GM12891 (cell line): ENCODE data around the gene SENP5.
"Not testable (repeated sequence)": the region's sequence is repeated elsewhere in the genome, so short reads cannot be mapped to it uniquely, and the experiment has no call there.

ENCODE experiments used
- DNase-seq: peaks from one replicate; pipeline ENCODE4 v3.0.0; 2011; ENCODE audit warnings: low spot score; ENCODE audit not compliant: insufficient read length
- FAIRE-seq: peaks from 2 replicates; lab custom pipeline; 2011; peaks lifted over from hg19 to GRCh38; lab: Jason Lieb, UNC
- PAX5 ChIP-seq: IDR thresholded peaks from 2 replicates; pipeline ENCODE4 v1.6.1; 2011; ENCODE audit warnings: low read length, moderate library complexity, mild to moderate bottlenecking; ENCODE audit not compliant: insufficient read depth, severe bottlenecking
- POLR2A ChIP-seq: IDR thresholded peaks from 2 replicates; pipeline ENCODE4 v1.6.1; 2011; ENCODE audit warnings: low read depth, low read length, control low read depth
- POLR2AphosphoS5 ChIP-seq: IDR thresholded peaks from 2 replicates; pipeline ENCODE4 v1.6.1; 2011; ENCODE audit warnings: low read depth, low read length, control low read depth
- POU2F2 ChIP-seq: IDR thresholded peaks from 2 replicates; pipeline ENCODE4 v1.6.1; 2011; ENCODE audit warnings: low read depth, mild to moderate bottlenecking, control low read depth, low read length, moderate library complexity
- SPI1 ChIP-seq: IDR thresholded peaks from 2 replicates; pipeline ENCODE4 v1.6.1; 2011; ENCODE audit warnings: low read depth, low read length, control low read depth
- TAF1 ChIP-seq: IDR thresholded peaks from 2 replicates; pipeline ENCODE4 v1.6.1; 2011; ENCODE audit warnings: low read depth, low read length, control low read depth

Gene SENP5

GRCh38 chr3:196849180-196849741 is 18.5 kb upstream of the SENP5 start:
- DNase-seq = no peak
- no peak for FAIRE-seq
- TF ChIP-seq POU2F2 = no peak

GRCh38 chr3:196863000-196863399 is 4.7 kb upstream of the SENP5 start:
- not testable (repeated sequence) for DNase-seq, FAIRE-seq

GRCh38 chr3:196867155-196867506 is 589 bp upstream of the SENP5 start:
- TF ChIP-seq TAF1 (no peak), PAX5 (no peak), POLR2AphosphoS5 (no peak), POU2F2 (no peak), POLR2A (no peak)
- FAIRE-seq = peak; percentile 20
- DNase-seq = no peak

GRCh38 chr3:196868297-196868661 is 559 bp downstream of the SENP5 start:
- DNase-seq = peak; percentile 9
- TF ChIP-seq POU2F2 = no peak
- 0 out of 2 replicates have a peak, but pooled peaks have one; percentile 23 for TF ChIP-seq SPI1
- FAIRE-seq = peak; percentile 62

GRCh38 chr3:196872316-196872715 is 4.6 kb downstream of the SENP5 start:
- DNase-seq (no peak), FAIRE-seq (no peak)
- no peak for TF ChIP-seq PAX5
- TF ChIP-seq TAF1 = no peak
- no peak for TF ChIP-seq POU2F2
- no peak for TF ChIP-seq POLR2AphosphoS5
- TF ChIP-seq POLR2A = no peak
- no peak for TF ChIP-seq SPI1

- FAIRE-seq, DNase-seq: not testable (repeated sequence)
Observed at GRCh38 chr3:196874511-196875094, 6.9 kb downstream of the SENP5 start.

- no peak for TF ChIP-seq PAX5
- no peak for TF ChIP-seq POLR2AphosphoS5
- TF ChIP-seq SPI1 = no peak
- no peak for TF ChIP-seq TAF1
- no peak for DNase-seq
- FAIRE-seq = no peak
Observed at GRCh38 chr3:196875258-196875657, 7.5 kb downstream of the SENP5 start.

- peak; percentile 54 for FAIRE-seq
- DNase-seq = no peak
- TF ChIP-seq TAF1 = no peak
- TF ChIP-seq POLR2A = no peak
- no peak for TF ChIP-seq PAX5
- TF ChIP-seq POU2F2 = no peak
- no peak for TF ChIP-seq SPI1
- TF ChIP-seq POLR2AphosphoS5 = no peak
Observed at GRCh38 chr3:196883361-196883760, 15.6 kb downstream of the SENP5 start.

- FAIRE-seq (no peak), DNase-seq (no peak)
Observed at GRCh38 chr3:196886144-196886543, 18.4 kb downstream of the SENP5 start.

GRCh38 chr3:196889844-196890708 is 22.4 kb downstream of the SENP5 start:
- FAIRE-seq (no peak), DNase-seq (no peak)
- TF ChIP-seq POLR2A (no peak), POLR2AphosphoS5 (no peak), TAF1 (no peak), SPI1 (no peak), POU2F2 (no peak), PAX5 (no peak)

More at GRCh38 chr3:196886144-196886543, 18.4 kb downstream of the SENP5 start:
- TF ChIP-seq POLR2AphosphoS5 = no peak
- TF ChIP-seq TAF1 = no peak
- no peak for TF ChIP-seq SPI1
- no peak for TF ChIP-seq PAX5
- TF ChIP-seq POU2F2 = no peak
- TF ChIP-seq POLR2A = no peak

GRCh38 chr3:196894557-196895295 is 27.0 kb downstream of the SENP5 start:
- TF ChIP-seq PAX5 (no peak), POLR2A (no peak), SPI1 (no peak), POU2F2 (no peak), POLR2AphosphoS5 (no peak), TAF1 (no peak)
- no peak for DNase-seq
- no peak for FAIRE-seq
